Hepatic stellate cell (primary cell): Measurements from ENCODE around the gene NDUFV1.
"Not testable (repeated sequence)": the region's sequence is repeated elsewhere in the genome, so short reads cannot be mapped to it uniquely, and the experiment has no call there.

Experiments used
- DNase-seq: peaks from one replicate; pipeline ENCODE4 v3.0.0; 2011; ENCODE audit warnings: low spot score

NDUFV1 gene

DNA sequence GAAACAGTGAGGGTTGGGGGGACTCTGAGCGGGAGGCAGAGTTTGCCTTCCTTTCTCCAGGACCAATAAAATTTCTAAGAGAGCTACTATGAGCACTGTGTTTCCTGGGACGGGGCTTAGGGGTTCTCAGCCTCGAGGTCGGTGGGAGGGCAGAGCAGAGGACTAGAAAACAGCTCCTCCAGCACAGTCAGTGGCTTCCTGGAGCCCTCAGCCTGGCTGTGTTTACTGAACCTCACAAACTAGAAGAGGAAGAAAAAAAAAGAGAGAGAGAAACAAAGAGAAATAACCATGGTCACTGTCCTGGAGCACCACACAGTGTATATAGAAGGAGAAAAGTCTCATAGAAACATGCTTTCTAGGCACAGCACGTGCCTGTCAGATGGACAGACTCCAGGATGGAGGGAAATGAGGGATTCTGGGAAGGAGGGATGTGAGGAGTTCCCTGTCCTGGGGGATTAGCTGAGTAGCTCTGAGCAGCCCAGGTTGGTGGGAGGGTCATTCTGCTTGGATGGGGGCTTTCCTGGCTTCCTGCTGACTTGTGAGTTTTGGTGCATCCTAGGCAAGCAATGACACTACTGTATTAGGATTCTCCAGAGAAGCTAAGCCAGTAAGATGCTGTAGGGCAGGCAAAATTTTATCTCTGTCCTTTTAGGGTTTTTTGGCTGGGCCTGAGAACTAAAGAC is 20.0 kb upstream of the NDUFV1 start:
- no peak for DNase-seq

DNA sequence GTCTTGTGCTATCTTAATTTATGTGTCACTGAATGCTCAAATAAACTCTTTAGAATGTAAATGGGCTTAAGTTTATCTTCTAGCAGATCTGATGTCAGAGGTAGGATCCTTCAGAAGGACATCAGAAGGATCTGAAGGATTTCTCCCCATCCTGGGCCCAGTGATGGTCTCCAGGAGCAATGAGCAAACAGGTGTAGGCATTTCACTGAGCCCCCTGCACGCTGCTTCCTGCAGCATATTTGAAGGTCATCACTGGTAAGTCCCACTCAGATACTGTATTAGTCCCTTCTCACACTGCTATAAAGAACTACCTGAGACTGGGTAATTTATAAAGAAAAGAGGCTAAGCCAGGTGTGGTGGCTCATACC is 18.6 kb upstream of the NDUFV1 start:
- no peak for DNase-seq

DNA sequence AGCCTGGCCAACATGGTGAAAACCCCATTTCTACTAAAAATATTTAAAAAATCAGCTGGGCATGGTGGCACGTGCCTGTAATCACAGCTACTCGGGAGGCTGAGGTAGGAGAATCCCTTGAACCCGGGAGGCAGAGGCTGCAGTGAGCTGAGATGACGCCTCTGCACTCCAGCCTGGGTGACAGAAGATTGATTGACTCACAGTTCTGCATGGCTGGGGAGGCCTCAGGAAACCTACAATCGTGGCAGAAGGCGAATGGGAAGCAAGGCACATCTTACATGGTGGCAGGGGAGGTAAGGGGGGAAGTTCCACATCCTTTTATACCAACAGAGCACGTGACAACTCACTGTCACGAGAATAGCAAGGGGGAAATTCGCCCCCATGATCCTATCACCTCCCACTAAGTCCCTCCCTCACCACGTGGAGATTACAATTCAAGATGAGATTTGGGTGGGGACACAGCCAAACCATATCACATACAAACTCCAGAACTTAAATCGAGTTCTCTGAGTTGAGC is 17.8 kb upstream of the NDUFV1 start:
- DNase-seq, result not testable (repeated sequence)

DNA sequence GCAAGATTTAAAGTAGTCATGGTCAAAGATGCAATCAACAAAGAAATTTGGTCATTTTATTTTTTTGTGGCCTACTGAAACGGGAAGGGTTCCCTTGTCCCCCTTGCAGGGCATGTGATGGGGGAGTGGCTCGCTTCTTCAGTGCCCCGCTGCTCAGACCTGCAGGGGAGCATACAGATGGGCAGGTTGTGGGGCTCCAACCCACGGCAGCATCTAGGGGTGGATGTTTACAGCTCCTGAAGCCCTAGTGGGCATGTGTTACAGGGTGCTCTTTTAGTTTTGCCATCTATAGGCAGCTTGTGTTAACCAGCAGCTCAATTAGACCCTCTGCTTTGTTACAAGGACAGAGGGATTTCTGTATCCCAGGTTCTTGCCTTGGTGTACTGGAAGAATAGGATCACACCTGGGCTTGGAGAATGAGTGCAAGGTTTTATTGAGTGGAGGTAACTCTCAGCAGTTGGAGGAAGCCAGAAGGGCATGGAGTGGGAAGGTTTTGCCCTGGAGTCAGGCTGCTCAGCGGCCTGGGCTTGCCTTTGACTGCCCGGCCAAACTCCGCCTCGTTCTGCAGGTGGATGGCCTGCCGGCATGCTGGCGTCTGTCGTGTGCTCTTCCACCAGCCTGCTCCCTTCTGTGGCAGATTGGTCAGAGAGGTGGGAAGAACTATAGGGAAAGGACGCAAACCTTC is 13.7 kb upstream of the NDUFV1 start:
- DNase-seq, result no peak

DNA sequence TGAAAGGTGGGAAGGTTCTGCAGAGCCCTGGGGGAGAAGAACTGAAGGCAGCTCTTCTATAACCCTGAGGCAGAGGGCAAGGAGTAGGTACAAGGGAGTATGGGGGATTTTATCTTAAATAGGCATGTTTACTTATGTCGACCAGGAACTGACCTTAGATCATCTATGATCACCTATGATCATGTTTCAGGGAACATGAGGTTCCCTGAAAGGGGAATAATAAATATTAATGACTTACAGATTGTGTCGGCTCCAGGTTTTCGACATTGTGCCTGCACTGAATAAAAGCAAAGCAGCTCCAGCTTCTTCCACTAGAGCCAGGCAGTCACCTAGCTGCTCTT is 13.2 kb upstream of the NDUFV1 start:
- DNase-seq, result no peak

DNA sequence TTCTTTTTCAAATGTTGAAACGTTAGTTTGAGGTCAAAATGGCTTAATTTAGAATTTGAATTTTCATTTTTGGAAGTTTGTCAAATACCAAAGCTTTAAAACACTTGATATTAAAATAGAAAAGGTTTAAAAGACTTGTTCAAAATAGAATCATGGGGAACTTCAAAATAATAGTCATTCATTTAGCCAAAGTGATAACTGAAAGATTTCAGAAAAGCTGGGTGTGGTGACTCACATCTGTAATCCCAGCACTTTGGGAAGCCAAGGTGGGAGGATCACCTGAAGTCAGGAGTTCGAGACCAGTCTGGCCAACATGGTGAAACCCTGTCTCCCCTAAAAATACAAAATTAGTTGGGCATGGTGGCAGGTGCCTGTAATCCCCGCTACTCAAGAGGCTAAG is 12.3 kb upstream of the NDUFV1 start:
- no peak for DNase-seq

DNA sequence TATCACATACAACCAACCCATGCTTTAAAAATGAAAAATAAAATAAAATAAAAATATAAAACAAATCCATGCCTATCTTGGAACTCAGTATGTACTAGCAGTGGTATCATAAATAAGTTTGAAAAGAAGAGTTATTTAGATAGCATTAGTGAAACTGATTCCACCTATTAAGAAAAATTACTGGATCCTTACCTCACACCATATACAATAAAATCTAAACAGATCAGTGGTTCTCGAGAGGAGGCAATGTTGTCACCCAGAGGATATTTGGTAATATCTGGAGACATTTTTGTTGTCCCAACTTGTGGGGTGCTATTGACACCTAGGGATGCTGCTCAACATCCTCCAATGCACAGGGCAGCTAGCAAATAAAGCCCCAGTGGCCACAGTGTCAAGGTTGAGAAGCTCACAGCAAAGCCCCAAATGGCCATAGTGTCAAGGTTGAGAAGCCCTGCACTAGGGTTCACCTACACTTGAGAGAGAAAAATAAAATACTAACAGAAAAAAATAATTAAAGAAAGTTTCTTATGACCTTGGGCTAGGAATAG is 9.9 kb upstream of the NDUFV1 start:
- no peak for DNase-seq

DNA sequence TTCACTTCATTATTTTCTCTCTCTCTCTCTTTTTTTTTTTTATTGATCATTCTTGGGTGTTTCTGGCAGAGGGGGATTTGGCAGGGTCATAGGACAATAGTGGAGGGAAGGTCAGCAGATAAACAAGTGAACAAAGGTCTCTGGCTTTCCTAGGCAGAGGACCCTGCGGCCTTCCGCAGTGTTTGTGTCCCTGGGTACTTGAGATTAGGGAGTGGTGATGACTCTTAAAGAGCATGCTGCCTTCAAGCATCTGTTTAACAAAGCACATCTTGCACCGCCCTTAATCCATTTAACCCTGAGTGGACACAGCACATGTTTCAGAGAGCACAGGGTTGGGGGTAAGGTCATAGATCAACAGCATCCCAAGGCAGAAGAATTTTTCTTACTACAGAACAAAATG is 9.3 kb upstream of the NDUFV1 start:
- DNase-seq, result not testable (repeated sequence)

DNA sequence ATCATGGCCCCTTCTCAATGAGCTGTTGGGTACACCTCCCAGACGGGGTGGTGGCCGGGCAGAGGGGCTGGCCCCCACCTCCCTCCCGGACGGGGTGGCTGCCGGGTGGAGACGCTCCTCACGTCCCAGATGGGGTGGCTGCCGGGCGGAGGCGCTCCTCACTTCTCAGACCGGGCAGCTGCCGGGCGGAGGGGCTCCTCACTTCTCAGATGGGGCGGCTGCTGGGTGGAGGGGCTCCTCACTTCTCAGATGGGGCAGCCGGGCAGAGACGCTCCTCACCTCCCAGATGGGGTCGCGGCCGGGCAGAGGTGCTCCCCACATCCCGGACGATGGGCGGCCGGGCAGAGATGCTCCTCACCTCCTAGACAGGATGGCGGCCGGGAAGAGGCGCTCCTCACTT is 8.8 kb upstream of the NDUFV1 start:
- DNase-seq, result not testable (repeated sequence)

DNA sequence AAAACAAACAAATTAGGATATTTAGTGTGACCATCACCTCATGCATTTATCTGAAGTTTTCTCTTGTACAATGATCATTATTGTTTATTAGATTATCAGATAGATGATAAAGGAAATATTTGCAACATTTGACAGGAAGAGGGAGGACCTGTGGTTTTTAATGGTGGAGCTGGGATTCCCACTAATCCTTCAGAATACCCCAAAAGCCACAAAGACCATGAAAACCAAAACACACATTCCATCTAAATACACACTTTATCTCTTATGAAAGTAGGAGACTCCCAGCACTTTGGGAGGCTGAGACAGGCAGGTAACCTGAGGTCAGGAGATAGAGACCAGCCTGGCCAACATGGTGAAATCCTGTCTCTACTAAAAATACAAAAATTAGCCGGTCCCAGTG is 7.6 kb upstream of the NDUFV1 start:
- no peak for DNase-seq

DNA sequence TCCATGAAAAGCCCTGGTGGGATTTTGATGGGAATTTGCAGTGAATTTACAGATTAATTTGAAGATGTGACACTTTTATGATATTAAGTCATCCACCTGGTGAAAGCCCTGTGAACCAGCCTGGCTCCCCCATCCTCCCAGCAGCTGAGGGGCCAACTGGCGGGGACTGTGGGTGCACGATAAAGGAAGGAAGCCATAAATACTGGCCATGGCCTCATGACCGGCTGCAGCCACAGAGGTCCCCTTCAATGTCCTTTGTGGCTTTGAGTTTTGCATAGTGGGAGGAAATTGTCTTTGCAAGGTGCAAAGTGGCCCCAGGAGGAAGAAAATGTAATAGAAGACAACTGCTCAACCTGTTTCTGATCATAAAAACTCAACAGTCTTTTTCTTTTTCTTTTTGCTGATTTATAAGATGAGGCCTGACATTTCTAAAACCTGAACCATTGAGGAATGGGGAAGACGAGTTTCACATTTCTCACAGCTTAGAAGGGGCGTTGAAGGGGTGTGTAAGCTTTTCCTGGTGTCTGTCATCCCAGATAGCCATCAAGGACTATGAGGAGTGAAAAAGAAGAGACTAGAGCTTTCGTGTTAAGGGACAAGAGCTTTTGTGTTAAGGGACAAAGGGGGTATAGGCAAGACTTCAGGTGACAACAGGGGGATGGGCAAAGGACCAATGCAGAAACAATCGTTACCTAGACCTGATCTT is 6.3 kb upstream of the NDUFV1 start:
- DNase-seq, result no peak

DNA sequence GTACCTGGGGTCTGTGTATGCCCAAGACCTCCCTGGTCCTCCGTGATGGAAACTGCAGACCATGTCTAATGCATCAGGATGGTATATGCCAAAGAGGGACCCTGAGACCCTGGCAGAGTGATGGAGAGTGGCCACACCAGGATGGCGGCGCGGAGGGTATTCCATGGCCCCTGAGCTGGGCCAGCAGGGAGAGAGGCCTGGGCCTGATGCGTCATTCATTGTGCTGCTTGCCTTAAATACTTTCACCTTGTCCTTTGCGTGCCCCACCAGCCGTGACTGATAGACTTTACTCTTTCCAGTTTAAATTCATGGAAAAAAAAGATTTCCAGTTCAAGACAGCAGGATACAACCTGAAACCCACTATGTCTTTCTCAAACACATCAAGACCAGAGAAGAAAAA is 5.6 kb upstream of the NDUFV1 start:
- DNase-seq, result no peak

DNA sequence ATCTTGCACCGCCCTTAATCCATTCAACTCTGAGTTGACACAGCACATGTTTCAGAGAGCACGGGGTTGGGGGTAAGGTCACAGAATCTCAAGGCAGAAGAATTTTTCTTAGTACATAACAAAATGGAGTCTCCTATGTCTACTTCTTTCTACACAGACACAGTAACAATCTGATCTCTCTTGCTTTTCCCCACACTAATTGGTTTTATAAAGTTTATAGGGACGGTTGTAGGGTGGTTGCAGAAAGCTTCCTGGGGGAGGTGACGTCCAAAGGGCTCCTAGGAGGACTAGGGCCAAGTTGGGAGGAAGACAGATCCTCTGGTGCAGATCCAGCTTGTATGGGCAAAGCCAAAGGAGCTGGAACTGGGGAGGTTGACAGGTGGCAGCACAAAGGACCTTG is 2.6 kb upstream of the NDUFV1 start:
- not testable (repeated sequence) for DNase-seq

DNA sequence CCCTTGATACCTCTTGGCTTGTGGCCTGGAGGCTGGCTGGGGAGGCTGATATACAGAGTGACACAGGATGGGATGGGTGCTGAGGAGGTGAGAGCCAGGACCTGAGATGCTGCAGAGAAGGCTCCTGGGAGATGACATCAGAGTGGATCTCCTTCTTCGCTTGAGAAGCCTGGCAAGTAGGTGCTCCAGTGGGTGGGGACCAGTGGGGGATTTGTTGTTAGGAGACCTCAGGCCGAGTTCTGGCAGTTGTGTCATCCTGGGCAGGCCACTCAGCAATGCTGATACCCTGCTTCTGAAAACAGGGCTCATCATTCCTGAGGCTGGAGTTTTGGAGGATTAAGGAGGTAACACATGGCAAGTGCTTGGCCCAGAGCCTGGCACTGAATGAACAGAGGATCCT is 1.9 kb upstream of the NDUFV1 start:
- DNase-seq, result no peak

DNA sequence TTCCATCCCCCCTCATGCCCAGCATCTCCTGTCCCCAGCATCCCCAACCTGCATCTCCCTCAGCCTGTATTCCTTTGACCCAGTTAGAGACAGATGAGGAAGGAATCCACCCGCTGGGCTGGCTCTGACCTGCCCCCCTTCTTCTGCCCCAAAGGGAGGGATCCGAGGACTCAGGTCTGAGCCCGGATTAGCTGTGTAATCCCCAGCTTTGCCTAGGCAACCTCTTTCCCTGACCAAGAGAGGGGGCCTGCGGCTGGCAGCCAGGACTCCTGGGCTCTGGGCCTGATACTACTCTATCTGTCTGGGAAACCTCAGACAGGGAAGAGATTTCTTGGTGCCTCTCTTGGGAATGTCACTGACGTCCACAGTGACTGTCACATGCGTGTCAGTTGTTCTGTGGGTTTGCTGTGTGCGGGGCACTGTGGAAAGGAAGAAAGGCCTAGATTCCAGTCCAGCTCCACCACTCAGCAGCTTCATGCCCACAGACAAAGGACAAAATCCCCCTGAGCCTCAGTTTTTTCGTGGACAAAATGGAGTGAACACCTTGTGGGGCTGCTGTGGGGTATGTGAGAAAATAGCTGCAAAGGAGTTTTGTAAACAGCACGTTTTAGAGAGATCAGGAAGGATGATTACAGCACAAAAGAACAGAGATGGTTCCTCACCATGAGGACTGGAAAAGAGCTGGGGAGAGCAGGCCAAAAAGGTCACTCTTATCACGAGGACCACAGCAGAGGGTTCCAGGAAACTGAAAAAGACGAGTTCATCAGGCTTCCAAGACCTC is 1.3 kb upstream of the NDUFV1 start:
- DNase-seq, result no peak

DNA sequence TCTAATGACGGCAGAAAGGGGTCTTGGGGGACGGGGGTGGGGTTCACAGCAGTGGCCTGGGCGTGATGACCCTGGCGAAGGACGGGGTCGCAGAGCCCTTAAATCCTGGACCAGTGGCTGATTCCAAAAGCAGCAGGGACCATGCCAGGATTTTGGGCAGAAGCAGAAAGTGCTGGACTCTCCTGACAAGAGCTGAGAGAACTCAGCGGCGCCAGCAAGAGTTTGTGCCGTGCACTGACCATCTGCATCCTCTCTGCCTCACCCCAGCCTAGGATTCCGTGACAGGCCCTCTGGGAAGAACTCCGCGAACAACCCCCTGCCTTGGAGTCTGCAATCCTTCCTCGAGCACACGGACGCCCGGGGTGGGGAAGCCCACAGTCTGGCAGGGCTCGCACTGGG is 644 bp upstream of the NDUFV1 start:
- peak; percentile 55 for DNase-seq

DNA sequence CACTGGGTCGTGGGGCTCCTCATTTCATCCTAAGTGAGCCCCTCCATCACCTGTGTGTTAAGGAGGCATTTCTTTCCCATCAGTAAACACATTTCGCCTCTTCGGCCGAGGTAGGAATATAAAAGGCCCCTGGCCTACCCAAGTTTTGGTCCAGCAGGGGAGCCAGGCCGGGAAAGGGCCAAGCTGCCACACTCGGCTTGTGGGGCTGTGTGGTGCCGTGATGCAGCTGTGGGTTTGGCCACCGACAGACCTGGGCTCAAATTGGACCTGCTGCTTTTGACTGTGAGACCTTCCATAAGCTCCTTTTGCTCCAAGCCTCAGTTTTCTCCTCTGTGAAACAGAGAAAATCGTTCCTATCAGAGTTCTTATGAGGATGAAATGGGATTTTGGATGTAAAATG is 771 bp downstream of the NDUFV1 start:
- DNase-seq, result no peak

DNA sequence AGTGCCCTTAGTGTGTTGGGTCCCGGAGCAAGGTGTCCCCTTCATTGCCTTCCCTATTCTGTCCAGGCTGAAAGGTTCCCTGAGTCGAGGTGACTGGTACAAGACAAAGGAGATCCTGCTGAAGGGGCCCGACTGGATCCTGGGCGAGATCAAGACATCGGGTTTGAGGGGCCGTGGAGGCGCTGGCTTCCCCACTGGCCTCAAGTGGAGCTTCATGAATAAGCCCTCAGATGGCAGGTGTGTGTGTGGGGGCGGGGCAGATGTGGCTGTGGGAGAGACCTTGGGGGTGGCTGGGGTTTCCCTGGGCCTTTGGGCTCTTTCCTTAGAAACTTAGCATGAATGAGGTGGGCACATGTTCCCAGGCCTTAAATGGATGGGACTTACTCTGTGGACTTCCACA is 1.8 kb downstream of the NDUFV1 start:
- no peak for DNase-seq

DNA sequence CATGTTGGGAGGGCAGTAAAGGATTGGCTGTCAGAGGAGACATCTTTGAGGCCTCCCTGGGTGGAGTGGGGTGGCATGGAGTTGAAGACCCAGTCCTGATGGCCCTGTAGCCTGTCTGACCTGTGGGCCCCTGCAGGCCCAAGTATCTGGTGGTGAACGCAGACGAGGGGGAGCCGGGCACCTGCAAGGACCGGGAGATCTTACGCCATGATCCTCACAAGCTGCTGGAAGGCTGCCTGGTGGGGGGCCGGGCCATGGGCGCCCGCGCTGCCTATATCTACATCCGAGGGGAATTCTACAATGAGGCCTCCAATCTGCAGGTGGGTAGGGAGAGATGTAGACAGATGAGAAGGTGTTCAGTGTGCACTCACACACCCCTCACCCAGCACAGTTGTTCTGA is 2.6 kb downstream of the NDUFV1 start:
- DNase-seq, result no peak

DNA sequence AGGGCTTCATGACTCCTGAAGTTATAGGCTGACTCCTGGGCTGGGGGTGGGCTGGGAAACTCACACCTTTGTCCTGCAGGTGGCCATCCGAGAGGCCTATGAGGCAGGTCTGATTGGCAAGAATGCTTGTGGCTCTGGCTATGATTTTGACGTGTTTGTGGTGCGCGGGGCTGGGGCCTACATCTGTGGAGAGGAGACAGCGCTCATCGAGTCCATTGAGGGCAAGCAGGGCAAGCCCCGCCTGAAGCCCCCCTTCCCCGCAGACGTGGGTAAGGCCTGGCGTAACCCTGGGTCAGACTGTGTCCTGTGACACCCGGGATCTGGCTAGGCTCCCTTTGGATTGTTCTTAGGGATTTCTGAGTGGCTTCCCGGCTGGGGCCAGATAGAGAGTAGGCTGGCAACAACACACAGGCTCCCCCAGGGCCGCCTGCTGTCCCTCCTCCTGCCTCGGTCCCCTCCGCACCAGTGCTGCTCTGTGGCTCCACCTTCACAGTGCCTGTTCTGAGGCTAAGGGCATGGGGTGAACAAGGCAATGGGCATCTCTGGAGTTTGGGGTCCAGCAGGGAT is 3.6 kb downstream of the NDUFV1 start:
- no peak for DNase-seq

DNA sequence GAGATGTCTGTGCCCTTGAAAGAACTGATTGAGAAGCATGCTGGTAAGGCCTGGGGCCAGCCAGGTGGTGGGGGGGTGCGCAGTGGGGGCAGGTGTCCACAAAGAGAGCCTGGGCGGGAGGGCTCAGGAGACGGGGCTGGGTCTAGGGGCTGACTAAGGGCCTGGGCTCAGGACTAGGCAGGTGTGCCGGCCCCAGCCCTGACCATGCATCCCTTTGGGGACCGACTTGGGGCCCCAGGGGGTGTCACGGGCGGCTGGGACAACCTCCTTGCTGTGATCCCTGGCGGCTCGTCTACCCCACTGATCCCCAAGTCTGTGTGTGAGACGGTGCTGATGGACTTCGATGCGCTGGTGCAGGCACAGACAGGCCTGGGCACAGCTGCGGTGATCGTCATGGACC is 4.4 kb downstream of the NDUFV1 start:
- no peak for DNase-seq
